ENCODE data around the gene GAK.

The GAK gene

GRCh38 chr4:884259-884658, 47.9 kb downstream of the GAK start:
- no peak for TF ChIP-seq CTCF (IDR thresholded peaks at IDR 0.05; ENCODE audit: poor library complexity, severe bottlenecking)
- H3K27me3 ChIP-seq (ENCODE audit: insufficient read depth, poor library complexity, severe bottlenecking) = no peaks in the 10 kb centered on the region
- no peak overlapping the region for H3K4me3 ChIP-seq (ENCODE audit: severe bottlenecking)
- ATAC-seq (ENCODE audit: low read depth) (no peak), DNase-seq (ENCODE audit: low spot score) (no peak)
- H3K4me1 ChIP-seq (ENCODE audit: insufficient read depth, poor library complexity, severe bottlenecking) = no peaks in the 10 kb centered on the region
- H3K27ac ChIP-seq (ENCODE audit: poor library complexity, severe bottlenecking) = no peak overlapping the region
- H3K36me3 ChIP-seq (ENCODE audit: low read depth) = peaks cover 9% of the 10 kb centered on the region
- no peaks in the 10 kb centered on the region for H3K9me3 ChIP-seq (ENCODE audit: severe bottlenecking)

DNA sequence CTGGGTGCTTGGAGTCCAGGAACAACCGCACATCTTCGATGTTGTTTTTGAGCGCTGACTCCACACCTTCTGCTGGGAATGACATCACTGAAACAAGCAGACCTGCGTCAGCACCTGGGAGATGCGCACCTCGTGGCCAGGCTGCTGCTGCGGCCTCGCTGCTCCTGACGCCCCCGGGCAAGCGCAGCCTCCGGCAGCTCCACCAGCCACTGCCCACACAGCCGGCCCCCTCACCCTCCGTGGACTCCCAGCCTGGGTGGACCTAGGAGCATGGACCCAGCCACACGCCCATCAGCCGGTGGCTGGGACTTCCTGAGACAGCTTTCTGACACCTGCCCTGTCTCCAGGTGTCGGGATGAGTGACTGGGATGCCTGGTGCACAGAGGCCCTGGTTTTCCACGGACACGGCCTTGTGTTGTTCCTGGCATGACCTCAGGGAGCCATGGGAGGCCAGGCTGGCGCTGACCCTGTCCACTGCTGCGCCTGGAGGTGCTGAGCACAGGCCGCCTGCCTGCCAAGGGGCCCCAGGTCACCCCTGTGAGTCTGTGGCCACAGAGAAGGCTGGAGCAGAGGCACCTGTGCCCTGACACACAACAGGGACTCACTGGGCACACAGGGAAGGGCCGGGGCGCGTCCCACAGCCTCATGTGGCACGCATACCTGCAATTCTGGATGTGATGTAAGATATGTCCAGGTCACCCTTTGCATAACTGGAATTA, 48.6 kb downstream of the GAK start:
- DNase-seq (ENCODE audit: low spot score) (no peak), ATAC-seq (ENCODE audit: low read depth) (no peak)
- no peaks in the 10 kb centered on the region for H3K27me3 ChIP-seq (ENCODE audit: insufficient read depth, poor library complexity, severe bottlenecking)
- H3K4me3 ChIP-seq (ENCODE audit: severe bottlenecking) = no peak overlapping the region
- no peak overlapping the region for H3K27ac ChIP-seq (ENCODE audit: poor library complexity, severe bottlenecking)
- H3K4me1 ChIP-seq (ENCODE audit: insufficient read depth, poor library complexity, severe bottlenecking) = no peaks in the 10 kb centered on the region
- no peak for TF ChIP-seq CTCF (IDR thresholded peaks at IDR 0.05; ENCODE audit: poor library complexity, severe bottlenecking)
- H3K9me3 ChIP-seq (ENCODE audit: severe bottlenecking) = no peaks in the 10 kb centered on the region
- peaks cover 9% of the 10 kb centered on the region for H3K36me3 ChIP-seq (ENCODE audit: low read depth)

DNA sequence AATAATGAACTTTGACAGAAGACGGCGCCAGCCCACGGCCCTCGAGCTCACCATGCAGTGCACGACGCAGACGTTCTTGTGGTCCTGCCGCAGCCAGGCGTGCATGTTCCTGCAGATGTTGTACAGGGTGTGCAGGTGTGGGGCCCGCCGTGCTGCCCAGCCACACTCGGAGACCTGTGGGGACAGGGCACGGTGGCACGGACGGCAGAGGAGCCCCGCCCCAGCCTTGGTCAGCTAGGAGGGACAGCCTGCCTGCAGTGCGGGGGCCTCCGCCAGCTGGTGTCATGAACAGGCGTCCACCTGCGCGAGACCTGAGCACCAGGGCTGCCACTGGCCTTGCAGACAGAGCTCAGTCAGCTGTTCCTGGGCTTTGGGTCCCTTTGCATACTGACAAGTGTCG, 49.5 kb downstream of the GAK start:
- Histone ChIP-seq H3K4me1 (ENCODE audit: insufficient read depth, poor library complexity, severe bottlenecking) (no peaks in the 10 kb centered on the region), H3K36me3 (ENCODE audit: low read depth) (peaks cover 13% of the 10 kb centered on the region), H3K27ac (ENCODE audit: poor library complexity, severe bottlenecking) (no peak overlapping the region), H3K27me3 (ENCODE audit: insufficient read depth, poor library complexity, severe bottlenecking) (no peaks in the 10 kb centered on the region), H3K4me3 (ENCODE audit: severe bottlenecking) (no peak overlapping the region), H3K9me3 (ENCODE audit: severe bottlenecking) (no peaks in the 10 kb centered on the region)
- no peak for TF ChIP-seq CTCF (IDR thresholded peaks at IDR 0.05; ENCODE audit: poor library complexity, severe bottlenecking)
- ATAC-seq (ENCODE audit: low read depth) = no peak
- DNase-seq (ENCODE audit: low spot score) = no peak

DNA sequence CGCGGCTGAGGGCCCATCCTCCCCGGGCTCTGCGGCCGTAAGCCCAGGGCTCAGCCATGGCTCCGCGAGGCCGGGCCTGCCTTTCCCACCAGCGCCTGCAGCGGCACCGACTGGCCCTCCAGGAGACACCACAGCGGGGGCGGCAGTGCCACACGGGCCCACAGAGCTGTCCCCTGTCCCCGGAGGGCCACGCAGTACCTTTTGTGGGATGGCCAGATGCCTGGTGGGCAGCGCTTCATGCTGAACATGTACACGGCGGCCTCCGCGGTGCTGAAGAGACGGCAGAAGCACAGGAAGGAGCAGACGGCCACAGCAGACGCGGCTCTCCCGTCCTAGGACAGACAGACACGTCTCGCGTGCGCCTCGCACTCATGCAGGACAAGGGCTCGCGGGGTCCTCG, 50.4 kb downstream of the GAK start:
- DNase-seq (ENCODE audit: low spot score) (no peak), ATAC-seq (ENCODE audit: low read depth) (no peak)
- H3K9me3 ChIP-seq (ENCODE audit: severe bottlenecking) = no peaks in the 10 kb centered on the region
- H3K4me3 ChIP-seq (ENCODE audit: severe bottlenecking) = no peak overlapping the region
- TF ChIP-seq CTCF (IDR thresholded peaks at IDR 0.05; ENCODE audit: poor library complexity, severe bottlenecking) = no peak
- H3K36me3 ChIP-seq (ENCODE audit: low read depth) = peaks cover 20% of the 10 kb centered on the region
- H3K4me1 ChIP-seq (ENCODE audit: insufficient read depth, poor library complexity, severe bottlenecking) = no peaks in the 10 kb centered on the region
- no peak overlapping the region for H3K27ac ChIP-seq (ENCODE audit: poor library complexity, severe bottlenecking)
- H3K27me3 ChIP-seq (ENCODE audit: insufficient read depth, poor library complexity, severe bottlenecking) = no peaks in the 10 kb centered on the region

GRCh38 chr4:880684-881405, 51.3 kb downstream of the GAK start:
- Histone ChIP-seq H3K4me1 (ENCODE audit: insufficient read depth, poor library complexity, severe bottlenecking) (no peaks in the 10 kb centered on the region), H3K9me3 (ENCODE audit: severe bottlenecking) (no peaks in the 10 kb centered on the region), H3K4me3 (ENCODE audit: severe bottlenecking) (no peak overlapping the region), H3K27me3 (ENCODE audit: insufficient read depth, poor library complexity, severe bottlenecking) (no peaks in the 10 kb centered on the region), H3K27ac (ENCODE audit: poor library complexity, severe bottlenecking) (no peak overlapping the region), H3K36me3 (ENCODE audit: low read depth) (peaks cover 29% of the 10 kb centered on the region)
- TF ChIP-seq CTCF (IDR thresholded peaks at IDR 0.05; ENCODE audit: poor library complexity, severe bottlenecking) = no peak
- DNase-seq (ENCODE audit: low spot score) (no peak), ATAC-seq (ENCODE audit: low read depth) (no peak)

All from RWPE2 (cell line).